GM23248 (cell line): ENCODE measurements around the gene BPHL. TPM values are rescaled to one million over a fixed set of nuclear protein-coding genes. Genes with fewer than 3 reads are reported as not detected.

Experiments used
- DNase-seq: peaks from one replicate; pipeline ENCODE4 v3.0.0-alpha.2; 2015
- H2AFZ ChIP-seq: fragments of 200-600 bp; sonication (generic); 2 replicates; pipeline ENCODE4 v1.6.1; 2016; ENCODE audit warnings: antibody characterized with exemption
- H3F3A ChIP-seq: fragments of 200-600 bp; sonication (generic); 2 replicates; pipeline ENCODE4 v1.6.1; 2016; ENCODE audit warnings: mild to moderate bottlenecking, antibody characterized with exemption, mixed run types; ENCODE audit not compliant: insufficient read depth
- H3K27ac ChIP-seq: fragments of 200-600 bp; sonication (generic); 2 replicates; pipeline ENCODE4 v1.5.1; 2016; ENCODE audit warnings: mild to moderate bottlenecking
- H3K27me3 ChIP-seq: fragments of 200-600 bp; sonication (generic); replicated peaks from 2 replicates; pipeline ENCODE4 v1.6.1; 2016; ENCODE audit warnings: mild to moderate bottlenecking; ENCODE audit not compliant: insufficient read depth
- H3K36me3 ChIP-seq: fragments of 200-600 bp; sonication (generic); 2 replicates; pipeline ENCODE4 v1.6.1; 2016; ENCODE audit warnings: low read depth, mild to moderate bottlenecking
- H3K4me1 ChIP-seq: fragments of 200-600 bp; sonication (generic); 2 replicates; pipeline ENCODE4 v1.6.1; 2016; ENCODE audit warnings: mild to moderate bottlenecking; ENCODE audit not compliant: insufficient read depth
- H3K4me2 ChIP-seq: fragments of 200-600 bp; sonication (generic); one replicate; pipeline ENCODE4 v1.6.1; 2016; ENCODE audit warnings: mild to moderate bottlenecking; ENCODE audit not compliant: unreplicated experiment
- H3K4me3 ChIP-seq: fragments of 200-600 bp; sonication (generic); 2 replicates; pipeline ENCODE4 v1.5.1; 2016; ENCODE audit warnings: mild to moderate bottlenecking
- H3K79me2 ChIP-seq: fragments of 200-600 bp; sonication (generic); 2 replicates; pipeline ENCODE4 v1.6.1; 2016; ENCODE audit warnings: mild to moderate bottlenecking; ENCODE audit not compliant: insufficient read depth
- H3K9ac ChIP-seq: fragments of 200-600 bp; sonication (generic); 2 replicates; pipeline ENCODE4 v1.6.1; 2016; ENCODE audit warnings: mild to moderate bottlenecking
- H3K9me2 ChIP-seq: fragments of 200-600 bp; sonication (generic); 2 replicates; pipeline ENCODE4 v1.6.1; 2016; ENCODE audit warnings: mixed run types, mild to moderate bottlenecking, moderate library complexity; ENCODE audit not compliant: insufficient read depth
- H3K9me3 ChIP-seq: fragments of 200-600 bp; sonication (generic); one replicate; pipeline ENCODE4 v1.6.1; 2017; ENCODE audit warnings: low read depth
- H4K20me1 ChIP-seq: fragments of 200-600 bp; sonication (generic); 2 replicates; pipeline ENCODE4 v1.6.0; 2016; ENCODE audit not compliant: insufficient read depth
- EZH2 ChIP-seq: fragments of 200-600 bp; sonication (generic); IDR thresholded peaks from 2 replicates; pipeline ENCODE4 v1.6.1; 2018; ENCODE audit warnings: antibody characterized with exemption, mild to moderate bottlenecking; ENCODE audit not compliant: insufficient read depth, poor library complexity, severe bottlenecking
- EZH2phosphoT487 ChIP-seq: fragments of 200-600 bp; sonication (generic); IDR thresholded peaks from 2 replicates; pipeline ENCODE4 v1.6.1; 2018; ENCODE audit warnings: antibody characterized with exemption, moderate library complexity, mild to moderate bottlenecking, low read depth; ENCODE audit not compliant: insufficient read depth
- WGBS, 2 experiments: methylation state at CpG; one replicate each; pipeline ENCODE4 v1.1.6; 2015 to 2017; ENCODE audit warnings: low lambda C conversion rate in 2 of 2, low coverage in 1 of 2; ENCODE audit errors: missing lambda C conversion rate in 2 of 2; 5-methylcytosine and 5-hydroxymethylcytosine counted together
- in situ Hi-C: fragments of 300-500 bp; cut with MboI; formaldehyde crosslinking; loops from 2 replicates; pipeline ENCODE4 v1.15.0; 2020
- polyA plus RNA-seq: library from polyadenylated mRNA; unstranded; fragments of >200 nt; fragmentation: Nextera tagmentation; extraction: Ambion mirVana; gene quantifications from 2 replicates; pipeline ENCODE4 v1.2.1, GENCODE V29; 2016
- total RNA-seq: library from RNA; depleted of rRNA; stranded (reverse); fragments of >200 nt; shearing (Covaris generic); gene quantifications from 2 replicates; pipeline ENCODE4 v1.2.3, GENCODE V29; 2014

Gene BPHL
- total and polyA plus RNA-seq, 2 experiments from 2014 or later = 8.5 to 20.2 TPM

DNA sequence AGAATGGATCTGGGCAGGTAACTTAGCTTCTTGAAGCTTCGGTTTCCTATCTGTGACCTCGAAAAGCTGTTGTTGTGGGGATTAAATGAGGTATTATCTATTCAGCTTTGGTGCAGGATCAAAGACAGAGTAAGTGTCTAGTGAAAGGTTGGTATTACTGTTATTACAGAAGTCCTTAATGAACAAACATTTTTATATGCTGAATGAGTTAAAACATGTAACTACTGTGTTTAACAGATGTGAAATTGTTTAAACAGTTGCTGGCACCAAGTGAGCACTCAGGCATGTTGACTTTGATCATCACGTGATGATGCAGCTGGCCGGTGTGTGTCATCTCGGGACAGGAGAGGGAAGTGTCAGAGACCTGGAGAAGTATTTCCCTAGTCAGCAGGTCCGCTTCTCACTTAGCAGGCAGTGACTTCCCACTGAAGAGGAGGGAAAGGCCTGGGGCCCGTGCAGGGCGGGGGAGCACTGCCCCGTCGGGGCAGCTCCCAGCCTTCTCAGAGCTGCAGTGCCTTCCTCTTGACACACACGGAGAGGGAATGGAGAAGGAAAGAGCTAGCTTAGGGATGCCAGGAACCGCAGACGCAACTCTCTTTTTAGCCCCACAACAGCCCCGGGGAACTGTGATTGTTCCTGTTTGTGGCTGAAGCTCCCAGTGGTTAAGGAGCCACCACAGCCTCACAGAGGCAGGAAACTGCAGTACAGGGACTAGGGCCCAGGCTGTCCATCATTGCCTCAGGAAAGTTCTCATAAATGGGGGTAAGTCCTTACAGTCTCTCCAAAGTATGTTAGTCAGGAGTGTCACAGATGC lies 20.8 kb downstream of the BPHL start:
- Histone ChIP-seq H3K79me2 (no peaks in the 10 kb centered on the region), H3F3A (peaks cover 19% of the 10 kb centered on the region), H3K9me2 (no peaks in the 10 kb centered on the region), H3K9ac (0 out of 2 replicates have a peak overlapping the region, but pooled peaks have one; percentile 13), H3K9me3 (no peaks in the 10 kb centered on the region), H3K27ac (peak overlapping the region; percentile 12), H3K4me2 (no peak overlapping the region), H3K4me1 (peaks cover 19% of the 10 kb centered on the region), H3K27me3 (no peaks in the 10 kb centered on the region), H2AFZ (0 out of 2 replicates have a peak overlapping the region, but pooled peaks have one; percentile 25), H4K20me1 (no peaks in the 10 kb centered on the region), H3K4me3 (no peak overlapping the region), H3K36me3 (0 out of 2 replicates have a peak, but pooled peaks cover 4% of the 10 kb centered on the region)
- TF ChIP-seq EZH2phosphoT487 (no peak), EZH2 (no peak)
- 44 to 49% methylated on average over 14 of the region's 14 CpGs for WGBS, 2 experiments
- peak; percentile 81 for DNase-seq
- in situ Hi-C loops = no loop called here

DNA sequence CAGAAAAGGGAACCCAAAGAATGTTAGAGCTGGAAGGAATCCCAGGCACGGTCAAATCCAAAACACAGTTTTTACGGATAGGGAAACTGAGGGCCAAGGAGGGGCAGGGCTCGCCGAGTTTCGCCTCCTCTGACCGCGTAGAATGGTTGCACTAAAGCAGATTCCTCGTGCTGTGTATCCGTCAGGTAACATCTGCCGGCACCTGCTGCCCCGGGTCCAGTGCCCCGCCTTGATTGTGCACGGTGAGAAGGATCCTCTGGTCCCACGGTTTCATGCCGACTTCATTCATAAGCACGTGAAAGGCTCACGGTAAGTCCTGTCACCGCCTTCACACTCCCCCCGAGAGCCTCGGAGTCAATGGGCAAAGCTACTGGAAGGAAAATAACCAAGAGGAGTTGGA lies 21.7 kb downstream of the BPHL start:
- Histone ChIP-seq H3K9me2 (no peaks in the 10 kb centered on the region), H3K36me3 (0 out of 2 replicates have a peak, but pooled peaks cover 4% of the 10 kb centered on the region), H3F3A (peaks cover 19% of the 10 kb centered on the region), H3K79me2 (no peaks in the 10 kb centered on the region), H4K20me1 (no peaks in the 10 kb centered on the region), H3K4me1 (peaks cover 19% of the 10 kb centered on the region), H3K9ac (no peak overlapping the region), H3K4me2 (no peak overlapping the region), H3K9me3 (no peaks in the 10 kb centered on the region), H3K4me3 (no peak overlapping the region), H3K27ac (no peak overlapping the region), H2AFZ (no peak overlapping the region), H3K27me3 (no peaks in the 10 kb centered on the region)
- TF ChIP-seq EZH2phosphoT487 = no peak
- TF ChIP-seq EZH2 = no peak
- in situ Hi-C loops = no loop called here
- no peak for DNase-seq
- WGBS, 2 experiments = 92 to 96% methylated on average over 19 to 20 of the region's 20 CpGs

DNA sequence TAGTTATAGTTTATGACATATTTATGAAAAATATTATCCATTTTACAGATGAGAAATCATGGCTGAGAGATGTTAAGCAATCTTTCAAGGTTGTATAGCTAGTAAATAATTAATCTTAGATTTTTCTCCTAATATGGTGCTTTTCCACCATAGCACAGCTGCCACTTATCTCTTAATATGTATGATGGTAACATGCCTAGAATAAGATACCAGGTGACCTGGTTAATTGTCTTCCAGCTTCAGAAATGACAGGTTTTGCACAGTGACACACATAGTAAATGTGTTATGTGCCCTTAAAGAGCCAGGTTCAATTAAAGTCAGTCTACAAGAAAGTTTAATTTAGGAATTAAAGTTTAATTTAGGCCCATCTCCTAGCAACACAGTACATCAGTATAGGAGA lies 24.0 kb downstream of the BPHL start:
- Histone ChIP-seq H3K4me3 (no peak overlapping the region), H3K27me3 (no peaks in the 10 kb centered on the region), H3K4me1 (peaks cover 19% of the 10 kb centered on the region), H2AFZ (no peak overlapping the region), H4K20me1 (no peaks in the 10 kb centered on the region), H3K79me2 (no peaks in the 10 kb centered on the region), H3K9ac (no peak overlapping the region), H3K36me3 (0 out of 2 replicates have a peak, but pooled peaks cover 3% of the 10 kb centered on the region), H3K4me2 (no peak overlapping the region), H3K27ac (no peak overlapping the region), H3K9me3 (no peaks in the 10 kb centered on the region), H3K9me2 (no peaks in the 10 kb centered on the region), H3F3A (peaks cover 16% of the 10 kb centered on the region)
- DNase-seq = no peak
- TF ChIP-seq EZH2 (no peak), EZH2phosphoT487 (no peak)
- in situ Hi-C loops = no loop called here

DNA sequence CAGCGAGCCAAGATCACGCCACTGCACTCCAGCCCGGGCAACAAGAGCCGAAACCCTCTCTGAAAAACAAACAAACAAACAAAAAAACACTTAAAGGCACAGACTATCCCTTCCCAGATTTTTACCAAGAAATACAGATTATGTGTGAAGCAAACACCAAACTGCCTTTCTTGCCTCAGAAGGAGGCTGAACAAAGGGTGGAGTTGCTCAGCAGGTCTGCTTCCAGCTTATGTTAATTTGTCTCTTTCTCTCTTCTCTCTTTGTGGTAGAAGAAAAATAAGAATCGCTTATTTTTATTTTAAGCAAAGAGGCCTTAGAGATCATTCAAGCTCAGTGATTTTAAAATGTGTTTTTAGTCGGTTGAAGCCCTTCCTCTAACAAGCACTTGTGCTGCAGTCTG lies 24.6 kb downstream of the BPHL start:
- TF ChIP-seq EZH2phosphoT487 (no peak), EZH2 (no peak)
- peaks cover 16% of the 10 kb centered on the region for H3K4me1 ChIP-seq
- H3K36me3 ChIP-seq = no peaks in the 10 kb centered on the region
- H3K9me3 ChIP-seq = no peaks in the 10 kb centered on the region
- no peaks in the 10 kb centered on the region for H3K79me2 ChIP-seq
- no peak for DNase-seq
- H3F3A ChIP-seq = peaks cover 10% of the 10 kb centered on the region
- in situ Hi-C loops = no loop called here
- no peaks in the 10 kb centered on the region for H3K27me3 ChIP-seq
- H2AFZ ChIP-seq = no peak overlapping the region
- H4K20me1 ChIP-seq = no peaks in the 10 kb centered on the region
- no peak overlapping the region for H3K9ac ChIP-seq
- 86 to 90% methylated on average over 6 of the region's 6 CpGs for WGBS, 2 experiments
- no peak overlapping the region for H3K4me2 ChIP-seq
- H3K9me2 ChIP-seq = no peaks in the 10 kb centered on the region
- no peak overlapping the region for H3K4me3 ChIP-seq
- no peak overlapping the region for H3K27ac ChIP-seq
